ENCODE data around the gene MEIS2.

MEIS2 gene

DNA sequence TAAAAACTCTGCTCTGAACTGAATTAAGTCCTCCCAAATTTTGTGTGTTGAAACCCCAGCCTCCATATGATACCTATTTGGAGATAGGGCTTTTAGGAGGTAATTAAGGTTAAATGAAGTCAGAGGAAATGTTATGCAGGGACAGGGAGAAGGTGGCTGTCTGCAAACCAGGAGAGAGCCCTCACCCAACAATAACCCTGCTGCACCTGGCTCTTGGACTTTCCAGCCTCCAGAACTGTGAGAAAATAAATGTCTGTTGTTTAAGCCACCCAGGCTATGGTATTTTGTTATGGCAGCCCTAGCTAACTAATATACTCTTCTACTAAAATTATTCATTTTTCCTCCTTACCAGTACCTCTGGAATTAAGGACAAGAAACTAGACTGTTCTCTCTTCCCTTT is 79.5 kb downstream of the MEIS2 start:
- Histone ChIP-seq H3K18ac (ENCODE audit: low read length) (no peak overlapping the region), H3K9me3 (ENCODE audit: insufficient read depth, low read depth, low read length) (peaks cover 1% of the 10 kb centered on the region), H2BK5ac (ENCODE audit: low read depth, low read length, poor library complexity) (no peak overlapping the region), H3K4me2 (ENCODE audit: low read length) (no peak overlapping the region), H3K14ac (ENCODE audit: low read length) (no peak overlapping the region), H3K4ac (ENCODE audit: low read depth, low read length) (no peak overlapping the region), H2BK12ac (ENCODE audit: low read length) (no peak overlapping the region), H3K23ac (ENCODE audit: low read length) (no peak overlapping the region), H4K12ac (ENCODE audit: low read depth, low read length) (no peak overlapping the region), H4K91ac (ENCODE audit: low read depth, low read length) (no peak overlapping the region), H3K36me3 (ENCODE audit: control insufficient read depth in 1 of 2, insufficient read depth in 2 of 2, low read length in 2 of 2) (peaks cover 0 to 2% of the 10 kb centered on the region in 2 experiments), H2AFZ (ENCODE audit: insufficient read depth, low read length, poor library complexity) (no peak overlapping the region), H2AK5ac (ENCODE audit: low read length) (no peak overlapping the region), H3K79me2 (ENCODE audit: control insufficient read depth, insufficient read depth, low read length, poor library complexity) (no peaks in the 10 kb centered on the region), H3K4me1 (ENCODE audit: control insufficient read depth in 1 of 2, insufficient read depth in 2 of 2, low read length in 2 of 2) (peaks cover 0 to 2% of the 10 kb centered on the region in 2 experiments), H3K4me3 (ENCODE audit: low read depth, low read length) (no peak overlapping the region), H3K27me3 (ENCODE audit: insufficient read depth, low read length) (no peaks in the 10 kb centered on the region), H3K27ac (ENCODE audit: low read depth, low read length) (no peak overlapping the region), H3K9ac (ENCODE audit: low read length) (no peak overlapping the region), H2BK120ac (ENCODE audit: insufficient read depth, low read length, poor library complexity) (no peak overlapping the region), H4K8ac (ENCODE audit: low read depth, low read length) (no peak overlapping the region), H3K79me1 (ENCODE audit: low read length) (no peaks in the 10 kb centered on the region)
- no peak for DNase-seq

- Histone ChIP-seq H3K27ac (ENCODE audit: low read depth, low read length) (no peak overlapping the region), H3K27me3 (ENCODE audit: insufficient read depth, low read length) (no peaks in the 10 kb centered on the region), H3K4ac (ENCODE audit: low read depth, low read length) (no peak overlapping the region), H3K14ac (ENCODE audit: low read length) (no peak overlapping the region), H3K79me2 (ENCODE audit: control insufficient read depth, insufficient read depth, low read length, poor library complexity) (no peaks in the 10 kb centered on the region), H2BK12ac (ENCODE audit: low read length) (peak overlapping the region; percentile 43), H3K23ac (ENCODE audit: low read length) (no peak overlapping the region), H2BK120ac (ENCODE audit: insufficient read depth, low read length, poor library complexity) (no peak overlapping the region), H4K8ac (ENCODE audit: low read depth, low read length) (no peak overlapping the region), H3K4me3 (ENCODE audit: low read depth, low read length) (no peak overlapping the region), H3K9me3 (ENCODE audit: insufficient read depth, low read depth, low read length) (peaks cover 1% of the 10 kb centered on the region), H4K91ac (ENCODE audit: low read depth, low read length) (no peak overlapping the region), H2AFZ (ENCODE audit: insufficient read depth, low read length, poor library complexity) (no peak overlapping the region), H3K18ac (ENCODE audit: low read length) (no peak overlapping the region), H4K12ac (ENCODE audit: low read depth, low read length) (no peak overlapping the region), H3K4me2 (ENCODE audit: low read length) (no peak overlapping the region), H2AK5ac (ENCODE audit: low read length) (no peak overlapping the region), H3K79me1 (ENCODE audit: low read length) (no peaks in the 10 kb centered on the region), H3K36me3 (ENCODE audit: control insufficient read depth in 1 of 2, insufficient read depth in 2 of 2, low read length in 2 of 2) (peaks cover 0 to 2% of the 10 kb centered on the region in 2 experiments), H2BK5ac (ENCODE audit: low read depth, low read length, poor library complexity) (no peak overlapping the region), H3K4me1 (ENCODE audit: control insufficient read depth in 1 of 2, insufficient read depth in 2 of 2, low read length in 2 of 2) (peaks cover 4 to 9% of the 10 kb centered on the region in 2 experiments), H3K9ac (ENCODE audit: low read length) (no peak overlapping the region)
- no peak for DNase-seq
- no CpG with 5 or more reads among the region's 18 CpGs for WGBS (ENCODE audit: extremely low coverage, insufficient coverage, insufficient read length)
Observed at GRCh38 chr15:37019479-37020433, 80.6 kb downstream of the MEIS2 start.

- H3K79me2 ChIP-seq (ENCODE audit: control insufficient read depth, insufficient read depth, low read length, poor library complexity): no peaks in the 10 kb centered on the region
- H3K23ac ChIP-seq (ENCODE audit: low read length): no peak overlapping the region
- no peak overlapping the region for H2AFZ ChIP-seq (ENCODE audit: insufficient read depth, low read length, poor library complexity)
- H4K8ac ChIP-seq (ENCODE audit: low read depth, low read length): no peak overlapping the region
- H3K9ac ChIP-seq (ENCODE audit: low read length): no peak overlapping the region
- H3K27ac ChIP-seq (ENCODE audit: low read depth, low read length): no peak overlapping the region
- H4K91ac ChIP-seq (ENCODE audit: low read depth, low read length): no peak overlapping the region
- no peak overlapping the region for H2AK5ac ChIP-seq (ENCODE audit: low read length)
- no peak overlapping the region for H3K4ac ChIP-seq (ENCODE audit: low read depth, low read length)
- no peak overlapping the region for H2BK5ac ChIP-seq (ENCODE audit: low read depth, low read length, poor library complexity)
- no peak overlapping the region for H3K14ac ChIP-seq (ENCODE audit: low read length)
- H4K12ac ChIP-seq (ENCODE audit: low read depth, low read length): no peak overlapping the region
- no peaks in the 10 kb centered on the region for H3K79me1 ChIP-seq (ENCODE audit: low read length)
- peak; percentile 61 to 84 for DNase-seq
- peaks cover 0 to 2% of the 10 kb centered on the region in 2 experiments for H3K36me3 ChIP-seq (ENCODE audit: control insufficient read depth in 1 of 2, insufficient read depth in 2 of 2, low read length in 2 of 2)
- H3K27me3 ChIP-seq (ENCODE audit: insufficient read depth, low read length): no peaks in the 10 kb centered on the region
- H3K4me2 ChIP-seq (ENCODE audit: low read length): no peak overlapping the region
- peaks cover 4 to 12% of the 10 kb centered on the region in 2 experiments for H3K4me1 ChIP-seq (ENCODE audit: control insufficient read depth in 1 of 2, insufficient read depth in 2 of 2, low read length in 2 of 2)
- H3K9me3 ChIP-seq (ENCODE audit: insufficient read depth, low read depth, low read length): peaks cover 1% of the 10 kb centered on the region
- no peak overlapping the region for H2BK12ac ChIP-seq (ENCODE audit: low read length)
- no CpG with 5 or more reads among the region's 11 CpGs for WGBS (ENCODE audit: extremely low coverage, insufficient coverage, insufficient read length)
- H3K18ac ChIP-seq (ENCODE audit: low read length): no peak overlapping the region
- no peak overlapping the region for H3K4me3 ChIP-seq (ENCODE audit: low read depth, low read length)
- no peak overlapping the region for H2BK120ac ChIP-seq (ENCODE audit: insufficient read depth, low read length, poor library complexity)
Observed at GRCh38 chr15:37017031-37017625, 83.2 kb downstream of the MEIS2 start.

GRCh38 chr15:37016231-37016630 is 84.1 kb downstream of the MEIS2 start:
- H3K23ac ChIP-seq (ENCODE audit: low read length): no peak overlapping the region
- no peak overlapping the region for H4K91ac ChIP-seq (ENCODE audit: low read depth, low read length)
- H4K12ac ChIP-seq (ENCODE audit: low read depth, low read length): no peak overlapping the region
- no peaks in the 10 kb centered on the region for H3K79me1 ChIP-seq (ENCODE audit: low read length)
- H3K18ac ChIP-seq (ENCODE audit: low read length): no peak overlapping the region
- H3K27me3 ChIP-seq (ENCODE audit: insufficient read depth, low read length): no peaks in the 10 kb centered on the region
- no peak overlapping the region for H3K4ac ChIP-seq (ENCODE audit: low read depth, low read length)
- H2BK12ac ChIP-seq (ENCODE audit: low read length): no peak overlapping the region
- no peak overlapping the region for H4K8ac ChIP-seq (ENCODE audit: low read depth, low read length)
- no peaks in the 10 kb centered on the region for H3K79me2 ChIP-seq (ENCODE audit: control insufficient read depth, insufficient read depth, low read length, poor library complexity)
- DNase-seq: no peak
- H2AK5ac ChIP-seq (ENCODE audit: low read length): no peak overlapping the region
- no peak overlapping the region for H3K4me2 ChIP-seq (ENCODE audit: low read length)
- H3K27ac ChIP-seq (ENCODE audit: low read depth, low read length): no peak overlapping the region
- peaks cover 0 to 2% of the 10 kb centered on the region in 2 experiments for H3K36me3 ChIP-seq (ENCODE audit: control insufficient read depth in 1 of 2, insufficient read depth in 2 of 2, low read length in 2 of 2)
- H3K4me3 ChIP-seq (ENCODE audit: low read depth, low read length): no peak overlapping the region
- no peak overlapping the region for H2BK120ac ChIP-seq (ENCODE audit: insufficient read depth, low read length, poor library complexity)
- no CpG with 5 or more reads among the region's 7 CpGs for WGBS (ENCODE audit: extremely low coverage, insufficient coverage, insufficient read length)
- peaks cover 1% of the 10 kb centered on the region for H3K9me3 ChIP-seq (ENCODE audit: insufficient read depth, low read depth, low read length)
- H3K4me1 ChIP-seq (ENCODE audit: control insufficient read depth in 1 of 2, insufficient read depth in 2 of 2, low read length in 2 of 2): peaks cover 4 to 12% of the 10 kb centered on the region in 2 experiments
- no peak overlapping the region for H2BK5ac ChIP-seq (ENCODE audit: low read depth, low read length, poor library complexity)
- H3K9ac ChIP-seq (ENCODE audit: low read length): no peak overlapping the region
- no peak overlapping the region for H3K14ac ChIP-seq (ENCODE audit: low read length)
- no peak overlapping the region for H2AFZ ChIP-seq (ENCODE audit: insufficient read depth, low read length, poor library complexity)
